GM13976 (cell line): ENCODE results near the gene RPS21.
A peak's percentile ranks its signal among the peaks of the same experiment; 100 is the strongest.
"Not testable (repeated sequence)": the region's sequence is repeated elsewhere in the genome, so short reads cannot be mapped to it uniquely, and the experiment has no call there.

ENCODE experiments used
- DNase-seq: peaks from one replicate; pipeline ENCODE4 v3.0.0; 2012; ENCODE audit warnings: low spot score
- CTCF ChIP-seq: IDR thresholded peaks from 2 replicates; pipeline ENCODE4 v1.5.1; 2012; ENCODE audit warnings: borderline replicate concordance, mild to moderate bottlenecking; ENCODE audit not compliant: insufficient read depth; ENCODE audit errors: extremely low read depth, missing control alignments, control extremely low read depth
- in situ Hi-C: fragments of 300-500 bp; cut with MboI; formaldehyde crosslinking; loops from one replicate; pipeline ENCODE4 v1.12.0; 2022; ENCODE audit warnings: low sequenced_read_pairs, mixed read lengths, inconsistent platforms; ENCODE audit not compliant: unreplicated experiment

Gene RPS21

DNA sequence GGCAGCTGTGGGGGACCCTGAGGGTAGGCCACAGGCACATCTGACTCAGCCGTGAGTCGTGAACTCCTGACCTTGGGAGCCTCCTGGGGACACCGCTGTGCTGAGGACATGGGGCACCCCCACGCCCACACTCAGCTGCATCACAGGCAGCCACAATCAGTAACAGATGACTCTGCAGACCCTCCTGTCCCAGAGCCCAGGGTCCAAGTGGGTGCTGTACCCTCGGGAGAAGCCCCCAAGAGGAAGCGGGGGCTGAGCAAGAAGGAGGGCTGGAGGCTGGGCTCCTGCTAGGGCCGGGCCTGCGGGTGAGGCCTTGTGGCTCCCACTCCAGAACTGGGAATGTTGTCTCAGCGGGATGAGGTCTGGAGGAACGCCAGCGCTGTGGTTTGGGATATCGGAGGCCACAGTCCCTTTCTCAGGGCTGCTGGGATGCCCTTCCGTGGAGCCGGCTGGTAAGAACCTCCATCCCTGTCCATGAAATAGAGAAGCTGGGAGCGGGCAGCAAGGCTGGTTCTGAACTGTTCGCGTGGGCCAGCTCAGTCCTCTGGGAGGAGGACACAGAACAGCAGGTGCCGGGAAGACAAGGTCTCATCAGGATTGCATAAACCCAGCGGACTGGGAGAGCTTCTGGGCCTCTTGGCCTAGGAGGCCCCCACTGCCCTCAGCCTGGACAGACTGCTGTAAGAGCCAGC, 16.6 kb upstream of the RPS21 start:
- peak; percentile 67 for DNase-seq
- no peak for TF ChIP-seq CTCF
- in situ Hi-C loops: no loop called here

GRCh38 chr20:62370807-62371587, 15.9 kb upstream of the RPS21 start:
- TF ChIP-seq CTCF: no peak
- no peak for DNase-seq
- in situ Hi-C loops: no loop called here

- DNase-seq: no peak
- in situ Hi-C loops: no loop called here
- TF ChIP-seq CTCF: no peak
Measured at GRCh38 chr20:62371588-62372041, 15.3 kb upstream of the RPS21 start.

DNA sequence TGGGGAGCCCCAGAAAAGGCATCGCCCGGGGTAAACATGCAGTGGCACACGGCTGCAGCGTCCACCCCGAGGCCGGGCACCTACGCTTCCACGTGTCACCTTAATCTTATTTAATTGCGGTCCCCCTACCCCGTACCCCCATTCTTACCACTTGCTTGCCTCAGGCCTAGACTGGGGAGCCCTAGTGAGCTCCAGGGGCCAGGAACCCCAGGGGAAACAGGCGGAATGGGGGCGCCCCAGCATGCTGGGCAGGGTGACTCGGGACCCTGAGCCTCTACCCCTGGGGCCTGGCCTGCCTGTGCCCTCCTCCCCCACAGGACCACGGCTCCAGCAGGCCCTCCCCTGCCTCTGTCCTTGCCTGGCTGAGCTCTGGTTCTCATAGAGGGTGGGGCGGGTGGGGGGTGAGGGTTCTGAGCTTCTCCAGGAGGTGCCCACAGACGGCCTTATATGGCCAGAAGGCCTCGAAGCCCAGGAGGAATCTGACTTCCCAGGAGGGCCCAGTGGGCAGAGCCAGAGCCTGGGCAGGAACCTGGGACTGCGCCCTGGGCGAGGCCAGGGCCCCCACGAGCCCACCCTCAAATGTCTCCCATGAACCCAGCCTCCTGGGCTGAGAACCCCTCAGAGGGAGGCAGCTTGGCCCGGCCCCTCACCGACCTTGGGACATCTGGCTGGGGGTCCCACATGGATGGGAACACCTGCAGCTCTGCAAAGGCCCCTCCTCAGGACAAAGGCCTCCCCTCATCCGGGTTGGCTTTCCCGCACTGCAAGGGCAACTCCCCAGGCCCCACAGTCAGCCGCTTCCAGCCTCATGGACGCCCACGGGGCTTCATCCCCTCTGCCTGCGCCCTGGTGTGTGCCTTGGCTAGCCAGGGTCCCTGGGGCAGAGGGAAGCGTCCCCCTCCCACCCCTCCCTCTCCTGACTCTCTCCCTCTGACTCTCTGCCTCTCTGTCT, 14.6 kb upstream of the RPS21 start:
- TF ChIP-seq CTCF: no peak
- no peak for DNase-seq
- in situ Hi-C loops: no loop called here

GRCh38 chr20:62373631-62374179, 13.2 kb upstream of the RPS21 start:
- in situ Hi-C loops, DNase-seq: not testable (repeated sequence)

- TF ChIP-seq CTCF: no peak
- in situ Hi-C loops: no loop called here
- DNase-seq: no peak
Measured at GRCh38 chr20:62374331-62375152, 12.4 kb upstream of the RPS21 start.
